Measurements from ENCODE around the gene ZNF175.

The ZNF175 gene

DNA sequence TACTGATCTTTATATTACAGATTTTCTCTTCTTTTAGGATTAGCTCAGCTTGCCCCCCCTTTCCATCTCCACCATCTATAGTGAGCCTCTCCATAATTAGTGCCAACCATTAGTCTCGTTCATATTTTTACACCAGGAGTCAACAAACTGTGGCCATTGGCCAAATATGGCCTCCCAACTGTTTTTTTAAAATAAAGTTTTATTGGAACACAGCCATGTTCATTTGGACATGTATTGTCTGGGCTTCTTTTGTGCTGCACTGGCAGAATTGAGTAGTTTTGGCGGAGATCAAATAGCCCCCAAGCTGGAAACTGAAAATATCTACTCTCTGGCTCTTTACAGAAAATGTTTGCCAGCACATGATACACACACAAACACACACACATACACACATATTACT, 18.4 kb downstream of the ZNF175 start:
- H3K4me3 ChIP-seq (ENCODE audit: low read depth, low read length): no peak overlapping the region
- TF ChIP-seq, protein P1, sequence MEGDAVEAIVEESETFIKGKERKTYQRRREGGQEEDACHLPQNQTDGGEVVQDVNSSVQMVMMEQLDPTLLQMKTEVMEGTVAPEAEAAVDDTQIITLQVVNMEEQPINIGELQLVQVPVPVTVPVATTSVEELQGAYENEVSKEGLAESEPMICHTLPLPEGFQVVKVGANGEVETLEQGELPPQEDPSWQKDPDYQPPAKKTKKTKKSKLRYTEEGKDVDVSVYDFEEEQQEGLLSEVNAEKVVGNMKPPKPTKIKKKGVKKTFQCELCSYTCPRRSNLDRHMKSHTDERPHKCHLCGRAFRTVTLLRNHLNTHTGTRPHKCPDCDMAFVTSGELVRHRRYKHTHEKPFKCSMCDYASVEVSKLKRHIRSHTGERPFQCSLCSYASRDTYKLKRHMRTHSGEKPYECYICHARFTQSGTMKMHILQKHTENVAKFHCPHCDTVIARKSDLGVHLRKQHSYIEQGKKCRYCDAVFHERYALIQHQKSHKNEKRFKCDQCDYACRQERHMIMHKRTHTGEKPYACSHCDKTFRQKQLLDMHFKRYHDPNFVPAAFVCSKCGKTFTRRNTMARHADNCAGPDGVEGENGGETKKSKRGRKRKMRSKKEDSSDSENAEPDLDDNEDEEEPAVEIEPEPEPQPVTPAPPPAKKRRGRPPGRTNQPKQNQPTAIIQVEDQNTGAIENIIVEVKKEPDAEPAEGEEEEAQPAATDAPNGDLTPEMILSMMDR (IDR thresholded peaks at IDR 0.05; ENCODE audit: insufficient read depth, low read depth, low read length, missing control alignments): no peak

DNA sequence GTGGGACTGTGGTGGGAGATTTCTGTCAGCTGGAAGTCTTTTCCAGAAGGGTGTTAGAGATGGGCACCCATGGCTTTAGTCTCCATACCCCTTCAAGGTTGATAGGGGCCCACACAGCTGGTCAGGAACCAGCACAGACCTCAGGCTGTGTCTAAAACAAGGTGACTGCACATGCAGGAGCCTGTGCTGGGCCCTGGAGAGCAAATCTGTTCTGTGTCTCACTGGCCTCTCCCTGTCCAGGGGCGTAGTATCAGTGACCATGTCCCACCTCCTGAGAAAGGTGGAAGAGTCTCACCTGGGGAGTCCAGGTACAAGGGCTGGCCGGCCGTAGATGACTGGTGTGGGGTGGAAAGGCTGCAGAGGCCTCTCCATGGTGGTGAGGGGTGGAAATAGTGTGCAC, 19.4 kb downstream of the ZNF175 start:
- TF ChIP-seq, protein P1 (IDR thresholded peaks at IDR 0.05; ENCODE audit: insufficient read depth, low read depth, low read length, missing control alignments): no peak
- DNase-seq (ENCODE audit: low read depth): no peak
- no peak overlapping the region for H3K4me3 ChIP-seq (ENCODE audit: low read depth, low read length)

More for the DNA sequence above, 18.4 kb downstream of the ZNF175 start:
- DNase-seq (ENCODE audit: low read depth): no peak

DNA sequence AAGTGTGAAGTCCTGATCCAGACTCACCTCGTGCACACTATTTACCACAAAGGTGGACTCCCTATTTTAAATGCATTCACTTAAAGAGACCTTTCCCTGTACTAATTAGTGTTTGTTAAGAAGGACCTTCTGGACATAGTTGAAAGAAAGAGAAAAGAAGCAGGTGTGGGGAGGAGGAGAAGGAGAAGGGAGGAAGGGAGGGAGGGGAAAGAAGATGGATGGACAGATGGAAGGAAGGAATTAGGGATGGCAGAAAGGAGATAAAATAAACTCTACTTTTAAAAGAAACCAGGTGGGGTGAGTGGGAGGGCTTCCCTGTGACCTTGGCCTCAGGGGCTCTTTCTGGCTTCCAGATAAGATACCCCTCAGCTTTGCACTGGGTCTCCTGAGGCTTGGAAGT, 21.4 kb downstream of the ZNF175 start:
- DNase-seq (ENCODE audit: low read depth): no peak
- TF ChIP-seq, protein P1 (IDR thresholded peaks at IDR 0.05; ENCODE audit: insufficient read depth, low read depth, low read length, missing control alignments): no peak
- no peak overlapping the region for H3K4me3 ChIP-seq (ENCODE audit: low read depth, low read length)

DNA sequence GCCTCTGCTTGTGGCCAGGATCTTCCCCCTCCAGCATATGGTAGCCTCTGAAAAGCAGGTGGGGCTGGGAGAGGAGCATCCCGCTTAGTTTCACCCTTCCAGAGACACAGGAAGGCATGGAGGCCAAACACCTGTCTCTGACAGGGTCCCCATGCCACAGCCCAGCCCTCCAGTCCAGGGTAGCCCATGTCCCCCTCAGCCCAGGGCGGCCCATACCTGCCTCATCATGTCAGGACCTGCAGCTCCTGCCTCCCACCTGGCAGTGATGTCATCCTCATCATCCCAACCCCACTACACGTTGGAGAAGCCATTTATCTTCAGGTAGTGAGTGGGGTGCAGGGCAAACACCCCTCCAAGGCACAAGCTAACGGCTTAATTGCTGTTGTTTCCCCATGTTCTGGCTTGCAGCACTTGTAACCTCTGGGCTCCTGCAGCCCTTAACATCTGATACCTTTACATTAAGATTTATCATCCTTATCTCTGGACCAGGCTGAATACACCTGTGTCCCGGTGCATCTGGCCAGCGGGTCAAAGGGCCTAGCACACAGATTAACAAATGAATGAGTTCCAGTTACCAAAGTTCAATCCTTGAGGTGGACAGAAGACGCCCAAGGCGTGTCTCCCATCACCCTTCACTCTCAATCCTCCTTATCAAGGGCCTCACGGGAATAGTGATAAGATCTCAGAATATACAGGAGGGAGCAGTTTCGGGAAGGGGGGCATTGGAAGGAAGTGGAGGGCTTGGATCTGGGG, 22.2 kb downstream of the ZNF175 start:
- peak overlapping the region; percentile 85 for H3K4me3 ChIP-seq (ENCODE audit: low read depth, low read length)
- TF ChIP-seq, protein P1 (IDR thresholded peaks at IDR 0.05; ENCODE audit: insufficient read depth, low read depth, low read length, missing control alignments): no peak
- DNase-seq (ENCODE audit: low read depth): no peak

DNA sequence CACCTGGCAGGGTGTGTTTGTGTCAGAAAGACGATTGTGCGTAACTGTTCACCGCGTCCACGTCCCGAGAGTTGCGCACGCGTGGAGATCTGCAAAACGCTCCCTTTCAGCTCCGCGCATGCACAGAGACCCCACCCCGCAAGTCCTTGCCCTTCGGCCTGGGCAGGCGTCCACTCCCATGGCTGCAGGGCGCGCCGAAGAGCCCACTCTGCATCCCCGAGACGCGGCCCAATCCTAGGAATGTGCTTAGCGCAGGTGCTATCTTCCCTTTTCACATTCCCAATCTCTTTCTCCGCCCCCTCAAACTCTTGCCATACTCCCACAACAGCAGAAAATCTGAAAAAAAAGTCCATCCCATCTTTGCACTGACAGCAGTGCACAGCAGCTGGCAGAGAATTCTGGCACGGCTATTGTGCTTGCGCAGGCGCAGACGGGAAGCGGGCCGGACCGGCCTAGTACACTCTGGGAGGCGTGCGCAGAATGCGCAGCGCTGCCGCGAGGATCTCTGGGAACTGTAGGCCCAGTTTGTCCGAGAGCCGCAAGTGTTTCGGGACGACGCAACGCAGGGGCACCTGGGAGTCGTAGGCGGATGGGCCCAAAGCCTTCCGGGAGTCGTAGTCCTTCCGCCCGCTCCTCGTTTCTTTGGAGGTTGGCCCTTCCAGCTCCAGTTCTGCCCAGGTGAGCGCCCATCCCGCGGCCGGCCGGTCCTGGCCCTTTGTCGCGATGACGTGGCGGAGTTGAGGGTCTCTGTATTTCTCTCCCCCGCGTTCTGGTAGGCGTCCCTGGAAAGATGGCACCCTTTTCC, 23.1 kb downstream of the ZNF175 start:
- peak overlapping the region; percentile 85 for H3K4me3 ChIP-seq (ENCODE audit: low read depth, low read length)
- TF ChIP-seq, protein P1 (IDR thresholded peaks at IDR 0.05; ENCODE audit: insufficient read depth, low read depth, low read length, missing control alignments): no peak
- peak; percentile 98 for DNase-seq (ENCODE audit: low read depth)

DNA sequence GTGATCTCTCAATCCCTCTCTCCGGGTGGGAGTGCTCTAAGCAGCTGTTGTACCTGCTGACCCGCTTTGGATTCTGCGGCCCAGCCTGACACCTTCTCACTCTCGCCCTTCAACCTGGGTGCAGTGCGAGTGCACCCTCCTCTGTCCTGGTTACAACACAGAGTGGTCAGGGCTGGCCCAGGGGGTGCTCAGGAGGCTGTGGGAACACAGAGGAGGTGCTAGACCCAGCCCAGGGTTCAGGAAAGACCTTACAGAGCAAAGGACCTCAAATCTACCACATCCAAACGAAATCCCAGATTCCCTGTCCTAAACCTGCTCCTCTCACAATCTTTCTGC, 23.7 kb downstream of the ZNF175 start:
- TF ChIP-seq, protein P1 (IDR thresholded peaks at IDR 0.05; ENCODE audit: insufficient read depth, low read depth, low read length, missing control alignments): no peak
- H3K4me3 ChIP-seq (ENCODE audit: low read depth, low read length): peak overlapping the region; percentile 85
- no peak for DNase-seq (ENCODE audit: low read depth)

Measured in GM12865 (cell line).